ENCODE data around the gene SHLD1. TPM values are rescaled to one million over a fixed set of nuclear protein-coding genes. Genes with fewer than 3 reads are reported as not detected.

The SHLD1 gene
- total and polyA plus RNA-seq, 12 donors: 3.2 to 8.5 (median 4.8) TPM

- H3K36me3 ChIP-seq: no peaks in the 10 kb centered on the region
- no peak for ATAC-seq
- no peak for DNase-seq
- intact Hi-C loops (cut with DNase I): no loop called here
- peaks cover 4 to 22% (median 11%) of the 10 kb centered on the region in 9 donors for H3K4me1 ChIP-seq
- TF ChIP-seq CTCF (IDR thresholded peaks at IDR 0.05): no peak
- H3K27me3 ChIP-seq: no peaks in the 10 kb centered on the region
- no peak overlapping the region for H3K27ac ChIP-seq
- H3K9me3 ChIP-seq: peaks cover 0 to 4% (median 0%) of the 10 kb centered on the region in 11 donors
- 88 to 92% methylated on average over 5 of the region's 5 CpGs for WGBS, 2 donors
- H3K4me3 ChIP-seq: no peak overlapping the region
Measured at GRCh38 chr20:5840411-5841002, 90.3 kb downstream of the SHLD1 start.

- no peak for TF ChIP-seq CTCF (IDR thresholded peaks at IDR 0.05)
- Histone ChIP-seq H3K27me3 (no peaks in the 10 kb centered on the region), H3K36me3 (no peaks in the 10 kb centered on the region), H3K27ac (no peak overlapping the region), H3K4me1 (peaks cover 0 to 20% (median 11%) of the 10 kb centered on the region in 9 donors), H3K4me3 (no peak overlapping the region), H3K9me3 (peaks cover 0 to 4% (median 0%) of the 10 kb centered on the region in 11 donors)
- intact Hi-C loops (cut with DNase I): no loop called here
- no peak for ATAC-seq
- no peak for DNase-seq
- WGBS, 2 donors: 79 to 85% methylated on average over 1 of the region's 1 CpG
Measured at GRCh38 chr20:5841522-5841921, 91.3 kb downstream of the SHLD1 start.

GRCh38 chr20:5842465-5842864 is 92.3 kb downstream of the SHLD1 start:
- no peak for ATAC-seq
- no peaks in the 10 kb centered on the region for H3K27me3 ChIP-seq

GRCh38 chr20:5843054-5843592 is 92.9 kb downstream of the SHLD1 start:
- 81 to 91% methylated on average over 5 of the region's 5 CpGs for WGBS, 2 donors
- TF ChIP-seq CTCF (IDR thresholded peaks at IDR 0.05): no peak
- intact Hi-C loops (cut with DNase I): no loop called here

More at GRCh38 chr20:5842465-5842864, 92.3 kb downstream of the SHLD1 start:
- WGBS, 2 donors: 91 to 97% methylated on average over 2 of the region's 2 CpGs
- intact Hi-C loops (cut with DNase I): no loop called here
- peaks cover 0 to 4% (median 0%) of the 10 kb centered on the region in 11 donors for H3K9me3 ChIP-seq
- no peak overlapping the region for H3K27ac ChIP-seq
- H3K4me1 ChIP-seq: peaks cover 0 to 19% (median 12%) of the 10 kb centered on the region in 9 donors
- H3K4me3 ChIP-seq: no peak overlapping the region
- H3K36me3 ChIP-seq: no peaks in the 10 kb centered on the region
- no peak for TF ChIP-seq CTCF (IDR thresholded peaks at IDR 0.05)
- no peak for DNase-seq

More at GRCh38 chr20:5843054-5843592, 92.9 kb downstream of the SHLD1 start:
- no peak overlapping the region for H3K4me3 ChIP-seq
- no peaks in the 10 kb centered on the region for H3K36me3 ChIP-seq
- H3K27ac ChIP-seq: no peak overlapping the region
- DNase-seq (no peak), ATAC-seq (no peak)
- H3K9me3 ChIP-seq: peaks cover 0 to 4% (median 0%) of the 10 kb centered on the region in 11 donors
- H3K27me3 ChIP-seq: no peaks in the 10 kb centered on the region
- H3K4me1 ChIP-seq: peaks cover 0 to 19% (median 12%) of the 10 kb centered on the region in 9 donors
